HepG2 (cell line): ENCODE measurements around the gene DUS1L. TPM values are rescaled to one million over a fixed set of nuclear protein-coding genes. Genes with fewer than 3 reads are reported as not detected.

Source experiments
- ARNTL ChIP-seq: sonication (generic); formaldehyde crosslinking; IDR thresholded peaks from 2 replicates; pipeline ENCODE4 v1.4.0; 2020; ENCODE audit warnings: mild to moderate bottlenecking, missing genetic modification reagents
- CSRNP1 ChIP-seq: sonication (generic); formaldehyde crosslinking; IDR thresholded peaks from 2 replicates; pipeline ENCODE4 v1.8.1; 2023; ENCODE audit warnings: mild to moderate bottlenecking, missing genetic modification reagents
- FOSL2 ChIP-seq: sonication (generic); formaldehyde crosslinking; IDR thresholded peaks from 2 replicates; pipeline ENCODE4 v1.4.0; 2020; ENCODE audit warnings: missing genetic modification reagents
- FOXA3 ChIP-seq: IDR thresholded peaks from 2 replicates; pipeline ENCODE4 v1.6.1; 2016; ENCODE audit warnings: missing genetic modification reagents, missing compliant biosample characterization
- GATAD2A ChIP-seq: IDR thresholded peaks from 2 replicates; pipeline ENCODE4 v1.6.1; 2016
- HDAC1 ChIP-seq: sonication (generic); formaldehyde crosslinking; IDR thresholded peaks from 2 replicates; pipeline ENCODE4 v1.5.1; 2020; ENCODE audit warnings: mild to moderate bottlenecking, missing genetic modification reagents
- HNRNPH1 ChIP-seq: fragments of 200-400 bp; formaldehyde crosslinking; optimal IDR thresholded peaks from 2 replicates; pipeline ENCODE3; 2017; ENCODE audit warnings: mild to moderate bottlenecking, low read depth, low read length
- NCOA2 ChIP-seq: sonication (generic); formaldehyde crosslinking; IDR thresholded peaks from 2 replicates; pipeline ENCODE4 v1.8.0; 2022; ENCODE audit warnings: inconsistent platforms
- NR2F2 ChIP-seq: IDR thresholded peaks from 2 replicates; pipeline ENCODE4 v1.6.1; 2012; ENCODE audit warnings: low read depth, inconsistent platforms, borderline replicate concordance
- RARA ChIP-seq: IDR thresholded peaks from 2 replicates; pipeline ENCODE4 v1.6.1; 2016; ENCODE audit warnings: missing genetic modification reagents, missing compliant biosample characterization
- RFXAP ChIP-seq: sonication (generic); formaldehyde crosslinking; IDR thresholded peaks from 2 replicates; pipeline ENCODE4 v1.4.0; 2020; ENCODE audit warnings: missing genetic modification reagents, borderline replicate concordance
- RXRB ChIP-seq: IDR thresholded peaks from 2 replicates; pipeline ENCODE4 v1.6.1; 2016; ENCODE audit warnings: borderline replicate concordance, missing genetic modification reagents, missing compliant biosample characterization
- SAP130 ChIP-seq: IDR thresholded peaks from 2 replicates; pipeline ENCODE4 v1.6.1; 2016; ENCODE audit warnings: low read depth
- SOX5 ChIP-seq: IDR thresholded peaks from 2 replicates; pipeline ENCODE4 v1.6.1; 2016; ENCODE audit warnings: borderline replicate concordance
- TFAP4 ChIP-seq: sonication (generic); IDR thresholded peaks from 2 replicates; pipeline ENCODE4 v1.6.1; 2016; ENCODE audit warnings: low read depth, borderline replicate concordance
- THRA ChIP-seq: sonication (generic); formaldehyde crosslinking; IDR thresholded peaks from 2 replicates; pipeline ENCODE4 v1.4.0; 2020; ENCODE audit warnings: missing genetic modification reagents, borderline replicate concordance
- TOPORS ChIP-seq: sonication (generic); formaldehyde crosslinking; IDR thresholded peaks from 2 replicates; pipeline ENCODE4 v1.8.0; 2023; ENCODE audit warnings: mild to moderate bottlenecking, missing genetic modification reagents
- XRCC5 ChIP-seq: fragments of 200-400 bp; formaldehyde crosslinking; optimal IDR thresholded peaks from 2 replicates; pipeline ENCODE3; 2017; ENCODE audit warnings: mild to moderate bottlenecking, low read length
- ZBTB8A ChIP-seq: sonication (generic); formaldehyde crosslinking; IDR thresholded peaks from 2 replicates; pipeline ENCODE4 v1.4.0; 2020; ENCODE audit warnings: mild to moderate bottlenecking, low read depth, missing genetic modification reagents, borderline replicate concordance
- ZFX ChIP-seq: sonication (generic); formaldehyde crosslinking; IDR thresholded peaks from 2 replicates; pipeline ENCODE4 v1.4.0; 2020; ENCODE audit warnings: mild to moderate bottlenecking, low read depth, missing genetic modification reagents, moderate library complexity
- ZNF280B ChIP-seq: sonication (generic); formaldehyde crosslinking; IDR thresholded peaks from 2 replicates; pipeline ENCODE4 v1.5.0; 2020; ENCODE audit warnings: missing genetic modification reagents, mild to moderate bottlenecking, borderline replicate concordance
- ZNF331 ChIP-seq: sonication (generic); formaldehyde crosslinking; IDR thresholded peaks from 2 replicates; pipeline ENCODE4 v1.4.0; 2020; ENCODE audit warnings: missing genetic modification reagents
- ZNF451 ChIP-seq: sonication (generic); formaldehyde crosslinking; IDR thresholded peaks from 2 replicates; pipeline ENCODE4 v1.5.0; 2020; ENCODE audit warnings: mild to moderate bottlenecking, missing genetic modification reagents
- ZNF567 ChIP-seq: sonication (generic); formaldehyde crosslinking; IDR thresholded peaks from 2 replicates; pipeline ENCODE4 v1.8.1; 2023; ENCODE audit warnings: mild to moderate bottlenecking, missing genetic modification reagents, borderline replicate concordance
- ZNF720 ChIP-seq: sonication (generic); formaldehyde crosslinking; IDR thresholded peaks from 2 replicates; pipeline ENCODE4 v1.4.0; 2020; ENCODE audit warnings: missing genetic modification reagents
- ZNF878 ChIP-seq: sonication (generic); formaldehyde crosslinking; IDR thresholded peaks from 2 replicates; pipeline ENCODE4 v1.8.1; 2023; ENCODE audit warnings: mild to moderate bottlenecking, missing genetic modification reagents, moderate library complexity
- polyA plus RNA-seq, 8 experiments: library from polyadenylated mRNA; depleted of rRNA in 3 of 8; stranded (reverse) in 7 of 8; unstranded in 1 of 8; fragments of >200 nt; fragmentation: Illumina TruSeq in 4 of 8; extraction: Trizol in 4 of 8; gene quantifications; 2 replicates each; pipeline versions ENCODE4 v1.2.1 to v1.2.3, GENCODE V29; 2011 to 2016; ENCODE audit warnings: low read depth in 4 of 8, missing spikeins in 1 of 8, mixed read lengths in 1 of 8; ENCODE audit not compliant: insufficient read depth in 1 of 8
- total RNA-seq, 5 experiments: library from RNA; depleted of rRNA; stranded (reverse); fragments of >200 nt; fragmentation: Illumina TruSeq; extraction: Trizol; gene quantifications; 2 replicates each; pipeline ENCODE4 v1.2.3, GENCODE V29; 2016; ENCODE audit warnings: low read depth in 1 of 5

DUS1L gene
- total and polyA plus RNA-seq, 2 of the 13 experiments (the other 11 are each of a cell fraction or from before 2014, with no cell fraction given), result 81.0 to 109 TPM

GRCh38 chr17:82013772-82014321 lies 51.8 kb downstream of the DUS1L start (continued):
- TF ChIP-seq HNRNPH1 (peak; percentile 62), ZNF720 (CRISPR knock-in tag) (no peak), RARA (CRISPR knock-in tag) (peak; percentile 89), FOSL2 (CRISPR knock-in tag) (peak; percentile 60), ZNF280B (0 out of 2 replicates have a peak, but pooled peaks have one; percentile 22), SOX5 (CRISPR knock-in tag) (peak; percentile 60; the same call in 1 of the 2 replicates), TFAP4 (peak; percentile 32; the same call in 1 of the 2 replicates), XRCC5 (peak; percentile 20), SAP130 (CRISPR knock-in tag) (peak; percentile 41; the same call in 1 of the 2 replicates), THRA (CRISPR knock-in tag) (peak; percentile 96; the same call in 1 of the 2 replicates), ARNTL (CRISPR knock-in tag) (no peak), NCOA2 (peak; percentile 73), ZNF878 (CRISPR knock-in tag) (no peak), ZNF451 (no peak), RFXAP (no peak), RXRB (peak; percentile 54; the same call in 1 of the 2 replicates), TOPORS (CRISPR knock-in tag) (no peak), GATAD2A (CRISPR knock-in tag) (peak; percentile 83), NR2F2 (peak; percentile 83), CSRNP1 (peak; percentile 38; the same call in 1 of the 2 replicates), ZBTB8A (CRISPR knock-in tag) (no peak), FOXA3 (0 out of 2 replicates have a peak, but pooled peaks have one; percentile 45), HDAC1 (CRISPR knock-in tag) (peak; percentile 64), ZFX (peak; percentile 75), ZNF331 (0 out of 2 replicates have a peak, but pooled peaks have one; percentile 56), ZNF567 (CRISPR knock-in tag) (peak; percentile 41; the same call in 1 of the 2 replicates)
